Choroid plexus epithelial cell (primary cell): ENCODE measurements around the gene PKIG.

Experiments used
- DNase-seq: peaks from one replicate; pipeline ENCODE4 v3.0.0-alpha.2; 2010; ENCODE audit warnings: low read depth
- H3K4me3 ChIP-seq: 2 replicates; pipeline ENCODE4 v1.5.1; 2011; ENCODE audit warnings: low read depth, mild to moderate bottlenecking, control low read depth, low read length, moderate library complexity
- TF ChIP-seq, protein P1 (sequence below): conservative IDR thresholded peaks from 2 replicates; pipeline ENCODE4 v1.5.1; 2011; ENCODE audit warnings: low read depth, mild to moderate bottlenecking, control low read depth, inconsistent platforms, low read length, moderate library complexity

The PKIG gene

DNA sequence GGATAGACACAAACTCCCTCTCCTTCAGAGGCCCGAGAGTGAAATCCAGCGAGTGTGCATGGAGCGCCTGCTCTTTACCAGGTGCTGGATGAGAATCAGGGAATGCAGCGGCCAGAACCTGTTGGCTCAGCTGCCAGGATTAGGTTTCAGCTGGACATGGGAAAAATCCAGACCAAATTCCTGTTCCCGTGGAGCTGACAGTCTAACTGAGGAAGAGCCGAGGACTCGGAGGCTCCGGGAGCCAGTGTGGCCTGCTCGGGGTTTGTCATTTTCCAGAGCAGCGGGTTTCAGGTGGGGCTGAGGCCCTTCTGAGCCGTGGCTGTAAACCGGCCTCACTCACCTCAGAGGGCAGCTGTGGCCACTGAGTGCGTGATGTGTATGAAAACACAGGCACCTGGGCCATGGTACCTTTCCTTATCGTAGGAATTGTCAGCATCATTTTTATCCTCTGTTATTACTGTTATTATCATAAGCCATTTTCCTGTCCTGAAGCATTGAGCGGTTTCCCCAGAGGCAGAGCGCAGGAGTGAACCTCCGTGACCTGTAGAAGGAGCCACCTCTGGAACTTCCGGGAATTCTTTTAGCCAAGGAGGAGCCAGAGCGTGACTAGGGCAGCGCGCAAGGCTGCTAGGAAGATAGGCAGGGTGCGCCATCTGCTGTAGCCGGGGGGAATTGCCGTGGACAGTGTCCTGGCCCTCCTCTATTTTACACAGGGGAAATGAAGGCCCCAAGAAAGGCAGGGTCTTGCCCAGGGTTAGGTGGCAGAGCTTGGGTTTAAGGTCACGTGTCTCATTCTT, 27.3 kb downstream of the PKIG start:
- peak; percentile 84 for DNase-seq
- TF ChIP-seq, protein P1, sequence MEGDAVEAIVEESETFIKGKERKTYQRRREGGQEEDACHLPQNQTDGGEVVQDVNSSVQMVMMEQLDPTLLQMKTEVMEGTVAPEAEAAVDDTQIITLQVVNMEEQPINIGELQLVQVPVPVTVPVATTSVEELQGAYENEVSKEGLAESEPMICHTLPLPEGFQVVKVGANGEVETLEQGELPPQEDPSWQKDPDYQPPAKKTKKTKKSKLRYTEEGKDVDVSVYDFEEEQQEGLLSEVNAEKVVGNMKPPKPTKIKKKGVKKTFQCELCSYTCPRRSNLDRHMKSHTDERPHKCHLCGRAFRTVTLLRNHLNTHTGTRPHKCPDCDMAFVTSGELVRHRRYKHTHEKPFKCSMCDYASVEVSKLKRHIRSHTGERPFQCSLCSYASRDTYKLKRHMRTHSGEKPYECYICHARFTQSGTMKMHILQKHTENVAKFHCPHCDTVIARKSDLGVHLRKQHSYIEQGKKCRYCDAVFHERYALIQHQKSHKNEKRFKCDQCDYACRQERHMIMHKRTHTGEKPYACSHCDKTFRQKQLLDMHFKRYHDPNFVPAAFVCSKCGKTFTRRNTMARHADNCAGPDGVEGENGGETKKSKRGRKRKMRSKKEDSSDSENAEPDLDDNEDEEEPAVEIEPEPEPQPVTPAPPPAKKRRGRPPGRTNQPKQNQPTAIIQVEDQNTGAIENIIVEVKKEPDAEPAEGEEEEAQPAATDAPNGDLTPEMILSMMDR, result peak; percentile 99

DNA sequence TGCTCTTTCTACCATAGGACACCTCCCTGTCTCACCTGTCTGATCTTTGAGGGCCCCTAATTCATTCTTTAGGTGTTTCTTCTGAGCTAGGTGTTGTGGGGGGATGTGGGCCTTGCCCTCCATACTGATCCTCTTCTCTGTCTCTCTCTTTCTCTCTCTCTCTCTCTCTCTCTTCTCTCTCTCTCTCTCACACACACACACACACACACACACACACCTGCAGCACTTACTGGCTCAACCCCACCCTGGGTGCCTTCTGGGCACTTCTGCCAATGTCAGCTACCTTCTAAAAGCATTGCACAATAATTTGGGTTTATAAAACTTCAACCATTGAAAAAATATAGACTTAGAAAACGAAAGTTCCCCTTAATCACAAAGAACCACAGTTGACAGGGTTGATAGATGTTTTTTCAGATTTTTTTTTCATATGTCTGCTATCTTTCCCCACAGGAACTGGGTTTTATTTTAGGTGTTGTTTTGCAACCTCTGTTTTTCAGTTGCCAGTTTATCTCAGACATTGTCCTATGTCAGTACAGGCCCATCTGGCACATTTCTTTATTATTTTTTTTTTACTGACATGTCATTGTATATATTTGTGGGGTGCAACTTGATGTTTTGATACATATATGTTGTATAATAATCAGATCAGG, 28.1 kb downstream of the PKIG start:
- no peak for DNase-seq
- TF ChIP-seq, protein P1, result no peak
- no peak overlapping the region for H3K4me3 ChIP-seq

More for the DNA sequence above, 27.3 kb downstream of the PKIG start:
- H3K4me3 ChIP-seq, result peak overlapping the region; percentile 39

DNA sequence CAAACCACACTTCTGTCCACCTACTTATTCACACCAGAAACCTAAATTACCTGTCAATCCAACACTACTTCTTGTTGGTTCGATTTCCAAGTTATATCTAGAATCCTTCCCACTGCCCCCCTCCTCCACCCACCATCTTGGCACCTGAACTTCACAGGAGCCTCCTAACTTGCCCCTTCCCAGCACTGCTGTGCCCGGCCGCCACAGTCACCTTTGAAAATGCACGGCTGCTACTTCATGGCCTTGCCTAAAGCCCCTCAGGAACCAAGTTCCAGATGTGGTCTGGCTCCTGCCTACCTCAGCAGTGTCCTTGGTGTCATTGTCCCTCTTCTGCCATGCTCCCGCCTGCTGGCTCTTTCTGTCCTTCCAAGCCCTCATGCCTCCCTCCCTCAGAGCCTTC, 31.2 kb downstream of the PKIG start:
- no peak overlapping the region for H3K4me3 ChIP-seq
- TF ChIP-seq, protein P1, result no peak
- DNase-seq, result no peak

DNA sequence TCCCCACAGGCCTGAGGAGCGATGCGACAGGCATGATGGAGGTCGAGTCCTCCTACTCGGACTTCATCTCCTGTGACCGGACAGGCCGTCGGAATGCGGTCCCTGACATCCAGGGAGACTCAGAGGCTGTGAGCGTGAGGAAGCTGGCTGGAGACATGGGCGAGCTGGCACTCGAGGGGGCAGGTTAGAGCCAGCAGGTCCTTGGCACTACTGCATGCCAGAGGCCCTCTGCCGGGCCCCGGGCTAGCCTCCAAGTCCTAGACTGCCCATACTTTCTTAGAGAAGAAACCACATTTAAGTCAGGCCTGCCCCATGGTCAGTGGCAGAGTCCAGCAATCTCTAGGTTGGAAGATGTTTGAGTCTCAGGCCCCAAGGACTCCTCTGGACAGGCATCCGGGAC, 32.1 kb downstream of the PKIG start:
- TF ChIP-seq, protein P1, result no peak
- no peak overlapping the region for H3K4me3 ChIP-seq
- no peak for DNase-seq

DNA sequence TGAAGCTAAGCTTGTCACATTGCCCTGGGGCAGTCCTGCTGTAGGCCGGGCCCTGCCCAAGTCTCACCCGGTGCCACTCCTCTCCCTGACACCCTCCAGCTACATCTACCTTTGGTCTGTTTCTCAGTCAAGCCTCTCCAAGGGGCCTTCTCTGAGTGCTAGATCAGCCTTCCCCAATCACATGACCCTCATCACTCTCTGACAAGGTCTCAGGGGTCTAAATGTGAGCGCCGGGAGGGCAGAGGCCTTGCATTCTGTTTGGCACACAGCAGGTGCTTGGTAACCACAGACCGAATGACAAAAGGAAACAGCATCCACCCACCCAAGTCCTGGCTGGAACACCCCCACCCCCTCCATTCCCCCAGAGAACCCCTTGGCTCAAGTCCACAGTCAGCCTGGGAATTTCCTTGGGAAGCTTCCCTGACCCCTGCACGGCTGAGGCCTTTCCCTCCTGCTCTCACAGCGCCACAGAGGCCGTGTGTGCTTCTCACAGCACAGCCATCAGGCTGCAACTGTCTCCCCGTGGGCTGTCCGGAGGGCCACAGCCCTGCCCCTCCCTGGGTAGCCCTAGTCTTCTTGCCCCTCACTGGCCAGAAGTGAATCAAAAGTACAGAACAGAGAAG, 32.9 kb downstream of the PKIG start:
- DNase-seq, result no peak
- TF ChIP-seq, protein P1, result no peak
- H3K4me3 ChIP-seq, result no peak overlapping the region

DNA sequence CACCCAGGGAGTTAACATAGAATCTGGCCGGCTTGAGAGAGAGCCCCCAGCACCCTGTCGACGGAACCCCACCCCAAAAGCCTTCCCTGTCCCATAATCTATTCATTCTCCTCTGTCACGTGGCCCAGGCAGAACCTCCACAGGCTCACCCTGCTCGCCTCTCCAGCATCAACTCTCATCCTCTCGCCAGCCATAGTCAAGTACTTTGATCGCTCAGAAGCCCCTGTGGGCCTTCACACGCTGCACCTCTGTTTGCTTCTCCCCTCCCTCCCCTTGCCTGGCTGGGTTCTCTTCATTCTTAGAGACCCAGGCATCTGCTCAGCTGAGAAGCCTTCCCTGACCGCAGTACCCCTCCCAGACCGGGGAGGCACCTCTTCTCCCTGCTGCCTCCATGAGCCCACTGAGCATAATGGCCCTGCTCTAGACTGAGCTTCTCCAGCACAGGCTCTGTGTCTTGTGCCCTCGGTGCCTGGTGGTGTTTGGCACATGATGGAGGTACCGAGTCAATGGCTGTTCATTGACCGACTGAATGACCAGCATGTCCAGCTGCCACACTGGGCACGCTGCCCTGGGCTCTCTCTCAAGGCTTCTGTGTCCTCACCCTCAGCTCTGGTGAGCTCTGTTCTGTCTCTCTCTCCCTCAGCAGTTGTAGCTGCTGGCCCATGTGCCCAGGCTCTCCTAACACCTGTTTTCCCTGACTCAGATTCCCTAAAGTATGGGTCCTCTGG, 33.7 kb downstream of the PKIG start:
- TF ChIP-seq, protein P1, result no peak
- DNase-seq, result no peak

More for the DNA sequence above, 33.7 kb downstream of the PKIG start:
- H3K4me3 ChIP-seq, result no peak overlapping the region
